Memory B cell (primary cell): ENCODE data around the gene CCDC73.
A peak's percentile ranks its signal among the peaks of the same experiment; 100 is the strongest.
"Not testable (repeated sequence)": the region's sequence is repeated elsewhere in the genome, so short reads cannot be mapped to it uniquely, and the experiment has no call there.

Experiments
- ATAC-seq: fragments of 150-1000 bp; cut with Tn5 transposase; 2 replicates; pipeline ENCODE4 v1.10.0; 2021; ENCODE audit warnings: low read depth, mild to moderate bottlenecking, moderate library complexity
- DNase-seq, 2 donors: peaks; one replicate each; pipeline ENCODE4 v3.0.0; 2022; ENCODE audit warnings: low spot score in 2 of 2
- H3K27ac Mint-ChIP-seq: one replicate; pipeline ENCODE4 v1.8.0; 2022; ENCODE audit warnings: mild to moderate bottlenecking, moderate library complexity, mixed read lengths
- H3K27me3 Mint-ChIP-seq: one replicate; pipeline ENCODE4 v1.8.0; 2022; ENCODE audit warnings: mixed read lengths
- H3K36me3 Mint-ChIP-seq: one replicate; pipeline ENCODE4 v1.8.0; 2022; ENCODE audit warnings: mild to moderate bottlenecking, mixed read lengths
- H3K4me1 Mint-ChIP-seq: one replicate; pipeline ENCODE4 v1.8.0; 2022; ENCODE audit warnings: mixed read lengths
- H3K4me3 Mint-ChIP-seq: one replicate; pipeline ENCODE4 v1.8.0; 2022; ENCODE audit warnings: mild to moderate bottlenecking, moderate library complexity, mixed read lengths
- H3K9me3 Mint-ChIP-seq: one replicate; pipeline ENCODE4 v1.8.0; 2022; ENCODE audit warnings: mixed read lengths

The CCDC73 gene

GRCh38 chr11:32615422-32615821 lies 179.0 kb downstream of the CCDC73 start:
- no peak overlapping the region for H3K27ac Mint-ChIP-seq
- no peaks in the 10 kb centered on the region for H3K4me1 Mint-ChIP-seq
- H3K4me3 Mint-ChIP-seq, result no peak overlapping the region
- peaks cover 3% of the 10 kb centered on the region for H3K9me3 Mint-ChIP-seq
- no peak for ATAC-seq
- DNase-seq, result no peak
- peaks cover 5% of the 10 kb centered on the region for H3K36me3 Mint-ChIP-seq
- H3K27me3 Mint-ChIP-seq, result peaks cover 10% of the 10 kb centered on the region

- DNase-seq (no peak), ATAC-seq (no peak)
- H3K4me3 Mint-ChIP-seq, result no peak overlapping the region
Observed at GRCh38 chr11:32613500-32614151, 180.8 kb downstream of the CCDC73 start.

GRCh38 chr11:32610797-32611352 lies 183.6 kb downstream of the CCDC73 start:
- Mint-ChIP-seq H3K36me3 (peaks cover 14% of the 10 kb centered on the region), H3K4me3 (no peak overlapping the region), H3K27ac (no peak overlapping the region), H3K27me3 (no peaks in the 10 kb centered on the region), H3K9me3 (peaks cover 9% of the 10 kb centered on the region), H3K4me1 (no peaks in the 10 kb centered on the region)
- DNase-seq (no peak), ATAC-seq (no peak)

More at GRCh38 chr11:32613500-32614151, 180.8 kb downstream of the CCDC73 start:
- H3K36me3 Mint-ChIP-seq, result peaks cover 8% of the 10 kb centered on the region
- no peak overlapping the region for H3K27ac Mint-ChIP-seq
- peaks cover 4% of the 10 kb centered on the region for H3K9me3 Mint-ChIP-seq
- H3K27me3 Mint-ChIP-seq, result peaks cover 3% of the 10 kb centered on the region
- no peaks in the 10 kb centered on the region for H3K4me1 Mint-ChIP-seq

- not testable (repeated sequence) for DNase-seq, H3K4me3 Mint-ChIP-seq, H3K4me1 Mint-ChIP-seq, H3K27ac Mint-ChIP-seq, ATAC-seq, H3K27me3 Mint-ChIP-seq, H3K9me3 Mint-ChIP-seq
- peaks cover 20% of the 10 kb centered on the region for H3K36me3 Mint-ChIP-seq
Observed at GRCh38 chr11:32608826-32609225, 185.6 kb downstream of the CCDC73 start.

GRCh38 chr11:32606220-32606619 lies 188.2 kb downstream of the CCDC73 start:
- no peaks in the 10 kb centered on the region for H3K27me3 Mint-ChIP-seq
- H3K36me3 Mint-ChIP-seq, result peaks cover 23% of the 10 kb centered on the region
- no peak overlapping the region for H3K4me3 Mint-ChIP-seq
- peaks cover 9% of the 10 kb centered on the region for H3K9me3 Mint-ChIP-seq
- no peaks in the 10 kb centered on the region for H3K4me1 Mint-ChIP-seq
- no peak overlapping the region for H3K27ac Mint-ChIP-seq
- DNase-seq (no peak), ATAC-seq (no peak)

- H3K4me3 Mint-ChIP-seq, result no peak overlapping the region
- no peak overlapping the region for H3K27ac Mint-ChIP-seq
- DNase-seq (no peak), ATAC-seq (no peak)
- H3K36me3 Mint-ChIP-seq, result peaks cover 18% of the 10 kb centered on the region
- H3K4me1 Mint-ChIP-seq, result no peaks in the 10 kb centered on the region
- H3K9me3 Mint-ChIP-seq, result peaks cover 2% of the 10 kb centered on the region
- no peaks in the 10 kb centered on the region for H3K27me3 Mint-ChIP-seq
Observed at GRCh38 chr11:32602657-32603415, 191.6 kb downstream of the CCDC73 start.

- Mint-ChIP-seq H3K36me3 (peaks cover 33% of the 10 kb centered on the region), H3K4me1 (no peaks in the 10 kb centered on the region), H3K27me3 (no peaks in the 10 kb centered on the region), H3K27ac (no peak overlapping the region), H3K4me3 (no peak overlapping the region), H3K9me3 (no peaks in the 10 kb centered on the region)
- ATAC-seq, result no peak
- DNase-seq, result no peak
Observed at GRCh38 chr11:32597921-32598320, 196.5 kb downstream of the CCDC73 start.

- H3K36me3 Mint-ChIP-seq, result peaks cover 40% of the 10 kb centered on the region
- H3K27ac Mint-ChIP-seq, ATAC-seq, H3K4me1 Mint-ChIP-seq, H3K9me3 Mint-ChIP-seq, H3K4me3 Mint-ChIP-seq, DNase-seq, H3K27me3 Mint-ChIP-seq: not testable (repeated sequence)
Observed at GRCh38 chr11:32596114-32596513, 198.3 kb downstream of the CCDC73 start.

GRCh38 chr11:32594272-32594671 lies 200.2 kb downstream of the CCDC73 start:
- Mint-ChIP-seq H3K27me3 (no peaks in the 10 kb centered on the region), H3K27ac (no peak overlapping the region)

GRCh38 chr11:32586576-32587190 lies 207.8 kb downstream of the CCDC73 start:
- DNase-seq (no peak), ATAC-seq (no peak)
- H3K4me3 Mint-ChIP-seq, result peak overlapping the region; percentile 3
- H3K9me3 Mint-ChIP-seq, result no peaks in the 10 kb centered on the region
- H3K36me3 Mint-ChIP-seq, result peaks cover 12% of the 10 kb centered on the region
- no peaks in the 10 kb centered on the region for H3K27me3 Mint-ChIP-seq
- peaks cover 25% of the 10 kb centered on the region for H3K4me1 Mint-ChIP-seq
- peak overlapping the region; percentile 54 for H3K27ac Mint-ChIP-seq

More at GRCh38 chr11:32594272-32594671, 200.2 kb downstream of the CCDC73 start:
- DNase-seq (no peak), ATAC-seq (no peak)
- Mint-ChIP-seq H3K36me3 (peaks cover 47% of the 10 kb centered on the region), H3K9me3 (no peaks in the 10 kb centered on the region), H3K4me3 (no peak overlapping the region), H3K4me1 (peaks cover 7% of the 10 kb centered on the region)

- Mint-ChIP-seq H3K4me3 (peak overlapping the region; percentile 97), H3K27ac (peak overlapping the region; percentile 97), H3K27me3 (no peaks in the 10 kb centered on the region), H3K36me3 (peaks cover 5% of the 10 kb centered on the region), H3K4me1 (peaks cover 25% of the 10 kb centered on the region), H3K9me3 (no peaks in the 10 kb centered on the region)
- DNase-seq (no peak), ATAC-seq (no peak)
Observed at GRCh38 chr11:32584921-32585320, 209.5 kb downstream of the CCDC73 start.

- H3K27me3 Mint-ChIP-seq, result no peaks in the 10 kb centered on the region
- DNase-seq (peak; percentile 90 to 93), ATAC-seq (peak; percentile 97)
- peak within 1 kb of the TSS; percentile 97 for H3K27ac Mint-ChIP-seq
- no peaks in the 10 kb centered on the region for H3K36me3 Mint-ChIP-seq
- H3K4me3 Mint-ChIP-seq, result peak within 1 kb of the TSS; percentile 97
- H3K4me1 Mint-ChIP-seq, result peaks cover 25% of the 10 kb centered on the region
- no peaks in the 10 kb centered on the region for H3K9me3 Mint-ChIP-seq
Observed at GRCh38 chr11:32583459-32584271, 210.8 kb downstream of the CCDC73 start, which contains the start of gene EIF3M. Gene EIF3M (plus strand): TSS chr11:32583831. CDS start chr11:32583888, 57 bp downstream.

- Mint-ChIP-seq H3K9me3 (no peaks in the 10 kb centered on the region), H3K36me3 (no peaks in the 10 kb centered on the region), H3K4me1 (peaks cover 21% of the 10 kb centered on the region), H3K27me3 (no peaks in the 10 kb centered on the region), H3K27ac (no peak overlapping the region), H3K4me3 (no peak overlapping the region)
- DNase-seq (no peak), ATAC-seq (no peak)
Observed at GRCh38 chr11:32581556-32581955, 212.9 kb downstream of the CCDC73 start.
